Keratinocyte (primary cell): Measurements from ENCODE around the gene MARCHF3.

ENCODE experiments used
- EZH2 ChIP-seq: IDR thresholded peaks from one replicate; pipeline ENCODE4 v1.6.1; 2012; ENCODE audit warnings: inconsistent platforms, mild to moderate bottlenecking, low read length, moderate library complexity
- TF ChIP-seq, protein P1 (sequence below), 3 experiments: IDR thresholded peaks in 1 of 3; conservative IDR thresholded peaks in 1 of 3; optimal IDR thresholded peaks in 1 of 3; 2 replicates in 2 of 3; 3 replicates in 1 of 3; pipeline versions ENCODE3 to v1.5.1; 2011; ENCODE audit warnings: low read length in 3 of 3, mild to moderate bottlenecking in 3 of 3, moderate library complexity in 2 of 3, control low read depth in 1 of 3, inconsistent platforms in 1 of 3; ENCODE audit not compliant: insufficient read depth in 2 of 3; ENCODE audit errors: extremely low read depth in 1 of 3

GRCh38 chr5:126965487-126965886, 64.9 kb downstream of the MARCHF3 start:
- TF ChIP-seq, protein P1, sequence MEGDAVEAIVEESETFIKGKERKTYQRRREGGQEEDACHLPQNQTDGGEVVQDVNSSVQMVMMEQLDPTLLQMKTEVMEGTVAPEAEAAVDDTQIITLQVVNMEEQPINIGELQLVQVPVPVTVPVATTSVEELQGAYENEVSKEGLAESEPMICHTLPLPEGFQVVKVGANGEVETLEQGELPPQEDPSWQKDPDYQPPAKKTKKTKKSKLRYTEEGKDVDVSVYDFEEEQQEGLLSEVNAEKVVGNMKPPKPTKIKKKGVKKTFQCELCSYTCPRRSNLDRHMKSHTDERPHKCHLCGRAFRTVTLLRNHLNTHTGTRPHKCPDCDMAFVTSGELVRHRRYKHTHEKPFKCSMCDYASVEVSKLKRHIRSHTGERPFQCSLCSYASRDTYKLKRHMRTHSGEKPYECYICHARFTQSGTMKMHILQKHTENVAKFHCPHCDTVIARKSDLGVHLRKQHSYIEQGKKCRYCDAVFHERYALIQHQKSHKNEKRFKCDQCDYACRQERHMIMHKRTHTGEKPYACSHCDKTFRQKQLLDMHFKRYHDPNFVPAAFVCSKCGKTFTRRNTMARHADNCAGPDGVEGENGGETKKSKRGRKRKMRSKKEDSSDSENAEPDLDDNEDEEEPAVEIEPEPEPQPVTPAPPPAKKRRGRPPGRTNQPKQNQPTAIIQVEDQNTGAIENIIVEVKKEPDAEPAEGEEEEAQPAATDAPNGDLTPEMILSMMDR (optimal IDR thresholded peaks at IDR 0.05 in 1 of 3, IDR thresholded peaks at IDR 0.05 in 1 of 3, conservative IDR thresholded peaks at IDR 0.05 in 1 of 3; ENCODE audit: extremely low read depth in 1 of 3, insufficient read depth in 2 of 3, low read length in 3 of 3), result no peak
- no peak for TF ChIP-seq EZH2
